IMR-90 (cell line): ENCODE measurements around the gene DOCK6. TPM values are rescaled to one million over a fixed set of nuclear protein-coding genes. Genes with fewer than 3 reads are reported as not detected.

ENCODE experiments used
- ATAC-seq: fragments of 200-7000 bp; cut with Tn5 transposase; 2 replicates; pipeline ENCODE4 v1.9.1; 2020; ENCODE audit warnings: low read depth, mild to moderate bottlenecking, moderate library complexity
- BruUV-seq: library from RNA; stranded (reverse); fragments of 400-500 nt; replicated peaks from 2 replicates; lab custom pipeline; 2021; lab: Mats Ljungman, UMichigan
- CTCF ChIA-PET: fragments of 300-600 bp; formaldehyde crosslinking; extraction: SDS; loops from one replicate; lab custom pipeline; 2021; ENCODE audit warnings: antibody characterized with exemption; lab: Yijun Ruan, JAX
- POLR2A ChIA-PET: fragments of 300-600 bp; sonication (Branson Sonifier 250); formaldehyde crosslinking; loops from one replicate; lab custom pipeline; 2022; ENCODE audit warnings: antibody characterized with exemption; ENCODE audit not compliant: unreplicated experiment; lab: Charles Lee
- DNase-seq: peaks from one replicate; pipeline ENCODE4 v3.0.0; 2013
- H2AFZ ChIP-seq: replicated peaks from 2 replicates; pipeline ENCODE3; 2013; ENCODE audit warnings: low read length, mild to moderate bottlenecking; ENCODE audit not compliant: poor library complexity
- H2AK5ac ChIP-seq: 2 replicates; pipeline ENCODE4 v1.6.1; 2013; ENCODE audit warnings: low read depth, low read length, inconsistent platforms
- H2AK9ac ChIP-seq: replicated peaks from 2 replicates; pipeline ENCODE3; 2013; ENCODE audit warnings: mild to moderate bottlenecking, low read depth, low read length, moderate library complexity; ENCODE audit not compliant: poor library complexity
- H2BK120ac ChIP-seq: 2 replicates; pipeline ENCODE4 v1.6.1; 2013; ENCODE audit warnings: low read depth, low read length, inconsistent platforms
- H2BK15ac ChIP-seq: 3 replicates; pipeline ENCODE4 v1.6.1; 2013; ENCODE audit warnings: low read depth, low read length, inconsistent platforms
- H2BK20ac ChIP-seq: 2 replicates; pipeline ENCODE4 v1.6.1; 2013; ENCODE audit warnings: low read depth, mild to moderate bottlenecking, inconsistent platforms, low read length, moderate library complexity
- H2BK5ac ChIP-seq: 2 replicates; pipeline ENCODE4 v1.6.1; 2013; ENCODE audit warnings: mild to moderate bottlenecking, low read depth, low read length, inconsistent platforms; ENCODE audit not compliant: poor library complexity, severe bottlenecking
- H3K14ac ChIP-seq: replicated peaks from 2 replicates; pipeline ENCODE4 v1.6.1; 2013; ENCODE audit warnings: low read depth, low read length, inconsistent platforms
- H3K18ac ChIP-seq: 2 replicates; pipeline ENCODE4 v1.6.1; 2013; ENCODE audit warnings: low read depth, low read length, control low read depth
- H3K23ac ChIP-seq: 2 replicates; pipeline ENCODE4 v1.6.1; 2013; ENCODE audit warnings: low read depth, low read length, inconsistent platforms
- H3K27ac ChIP-seq: 2 replicates; pipeline ENCODE4 v1.5.1; 2013; ENCODE audit warnings: mild to moderate bottlenecking, control low read depth, low read length; ENCODE audit not compliant: insufficient read depth
- H3K27me3 ChIP-seq: 2 replicates; pipeline ENCODE4 v1.6.1; 2013; ENCODE audit warnings: low read length; ENCODE audit not compliant: control insufficient read depth, insufficient read depth
- H3K36me3 ChIP-seq: 2 replicates; pipeline ENCODE4 v1.6.1; 2013; ENCODE audit warnings: low read length, mixed read lengths; ENCODE audit not compliant: control insufficient read depth, insufficient read depth
- H3K4ac ChIP-seq: 2 replicates; pipeline ENCODE4 v1.6.1; 2013; ENCODE audit warnings: low read depth, low read length, inconsistent platforms
- H3K4me1 ChIP-seq: 2 replicates; pipeline ENCODE4 v1.6.1; 2013; ENCODE audit warnings: low read length, mixed read lengths; ENCODE audit not compliant: control insufficient read depth, insufficient read depth
- H3K4me2 ChIP-seq: 2 replicates; pipeline ENCODE4 v1.6.1; 2013; ENCODE audit warnings: low read depth, mild to moderate bottlenecking, control low read depth, low read length, moderate library complexity
- H3K4me3 ChIP-seq: 2 replicates; pipeline ENCODE4 v1.5.1; 2013; ENCODE audit warnings: low read depth, mild to moderate bottlenecking, control low read depth, low read length, moderate library complexity; ENCODE audit not compliant: insufficient read depth
- H3K56ac ChIP-seq: 2 replicates; pipeline ENCODE4 v1.6.1; 2013; ENCODE audit warnings: low read length, inconsistent platforms; ENCODE audit not compliant: insufficient read depth; ENCODE audit errors: extremely low read depth
- H3K79me1 ChIP-seq, 2 experiments: 2 replicates each; pipeline ENCODE4 v1.6.1; 2013; ENCODE audit warnings: low read length in 2 of 2, inconsistent platforms in 1 of 2, low read depth in 1 of 2
- H3K9ac ChIP-seq: 2 replicates; pipeline ENCODE4 v1.6.1; 2013; ENCODE audit warnings: low read depth, low read length, control low read depth
- H3K9me1 ChIP-seq: 2 replicates; pipeline ENCODE4 v1.6.1; 2013; ENCODE audit warnings: low read length, inconsistent platforms; ENCODE audit not compliant: insufficient read depth
- H3K9me3 ChIP-seq: 2 replicates; pipeline ENCODE4 v1.6.1; 2013; ENCODE audit warnings: low read length; ENCODE audit not compliant: control insufficient read depth, insufficient read depth
- H4K20me1 ChIP-seq: 2 replicates; pipeline ENCODE4 v1.6.1; 2013; ENCODE audit warnings: low read length, inconsistent platforms; ENCODE audit not compliant: insufficient read depth
- H4K5ac ChIP-seq: 2 replicates; pipeline ENCODE4 v1.6.1; 2013; ENCODE audit warnings: mild to moderate bottlenecking, low read depth, low read length, control low read depth
- H4K8ac ChIP-seq, 2 experiments: 2 replicates each; pipeline ENCODE4 v1.6.1; 2013; ENCODE audit warnings: low read depth in 2 of 2, low read length in 2 of 2, control low read depth in 1 of 2, inconsistent platforms in 1 of 2
- H4K91ac ChIP-seq: 2 replicates; pipeline ENCODE4 v1.6.1; 2013; ENCODE audit warnings: low read depth, low read length, inconsistent platforms; ENCODE audit not compliant: insufficient read depth
- FOS ChIP-seq: fragments of 150-350 bp; IDR thresholded peaks from 2 replicates; pipeline ENCODE4 v1.6.1; 2016; ENCODE audit warnings: low read depth, low read length
- WGBS, 2 experiments: methylation state at CpG; one replicate each; pipeline versions ENCODE4 v1.1.5 to v1.1.7; 2013; ENCODE audit warnings: missing lambda C conversion rate in 2 of 2; ENCODE audit not compliant: insufficient read length in 1 of 2; ENCODE audit errors: extremely low coverage in 2 of 2; 5-methylcytosine and 5-hydroxymethylcytosine counted together
- dilution Hi-C: fragments of 300-500 bp; cut with HindIII; formaldehyde crosslinking; loops from one replicate; pipeline ENCODE4 v1.14.3; 2018; ENCODE audit warnings: low sequenced_read_pairs; ENCODE audit not compliant: unreplicated experiment
- in situ Hi-C: fragments of 300-500 bp; cut with MboI; formaldehyde crosslinking; loops from 3 replicates; pipeline ENCODE4 v1.14.3; 2019; ENCODE audit warnings: low sequenced_read_pairs, inconsistent platforms, mixed read lengths
- intact Hi-C: fragments of 100-400 bp; cut with micrococcal nuclease; formaldehyde crosslinking; loops from 2 replicates; pipeline ENCODE4 v1.10.0; 2022
- polyA plus RNA-seq, 3 experiments: library from polyadenylated mRNA; depleted of rRNA; stranded (reverse); fragments of >200 nt; gene quantifications; 2 replicates each; pipeline ENCODE4 v1.2.3, GENCODE V29; 2012; ENCODE audit warnings: low replicate concordance in 1 of 3
- total RNA-seq: library from RNA; depleted of rRNA; stranded (reverse); fragments of >200 nt; gene quantifications from 2 replicates; pipeline ENCODE4 v1.2.3, GENCODE V29; 2012

Gene DOCK6
- total and polyA plus RNA-seq, 2 of the 4 experiments (the other 2 are of a cell fraction): 5.0 to 18.4 TPM

- Histone ChIP-seq H3K18ac (no peak overlapping the region), H3K79me1 (no peaks in the 10 kb centered on the region), H3K4me1 (0 out of 2 replicates have a peak, but pooled peaks cover 1% of the 10 kb centered on the region), H4K20me1 (no peaks in the 10 kb centered on the region), H2BK15ac (no peak overlapping the region), H3K23ac (no peak overlapping the region), H4K91ac (no peak overlapping the region), H2BK20ac (no peak overlapping the region), H3K56ac (no peak overlapping the region), H3K9me3 (no peaks in the 10 kb centered on the region), H2AFZ (no peak overlapping the region), H3K9ac (no peak overlapping the region), H3K4ac (no peak overlapping the region), H3K27me3 (no peaks in the 10 kb centered on the region), H2BK5ac (no peak overlapping the region), H2AK5ac (no peak overlapping the region), H3K36me3 (peaks cover 31% of the 10 kb centered on the region), H3K9me1 (peaks cover 4% of the 10 kb centered on the region; the same call in 1 of the 2 replicates), H3K4me3 (no peak overlapping the region), H2BK120ac (no peak overlapping the region), H3K14ac (no peak overlapping the region), H3K4me2 (no peak overlapping the region), H2AK9ac (no peak overlapping the region), H4K8ac (no peak overlapping the region), H4K5ac (no peak overlapping the region), H3K27ac (no peak overlapping the region)
- TF ChIP-seq FOS: no peak
- no TSS peak for BruUV-seq
- 89% methylated on average over 5 of the region's 11 CpGs; no CpG with 5 or more reads in 1 of the 2 experiments for WGBS, 2 experiments
- ChIA-PET CTCF (no interaction called here), POLR2A (no interaction called here)
- DNase-seq (no peak), ATAC-seq (no peak)
- in situ Hi-C loops (no loop called here), intact Hi-C loops (no loop called here), dilution Hi-C loops (no loop called here)
Measured at GRCh38 chr19:11246941-11247340, 15.4 kb downstream of the DOCK6 start.
